IMR-90 (cell line): ENCODE data around the gene PGS1. TPM values are rescaled to one million over a fixed set of nuclear protein-coding genes. Genes with fewer than 3 reads are reported as not detected.

ENCODE experiments used
- ATAC-seq: fragments of 200-7000 bp; cut with Tn5 transposase; 2 replicates; pipeline ENCODE4 v1.9.1; 2020; ENCODE audit warnings: low read depth, mild to moderate bottlenecking, moderate library complexity
- BruUV-seq: library from RNA; stranded (reverse); fragments of 400-500 nt; replicated peaks from 2 replicates; lab custom pipeline; 2021; lab: Mats Ljungman, UMichigan
- CTCF ChIA-PET: fragments of 300-600 bp; formaldehyde crosslinking; extraction: SDS; loops from one replicate; lab custom pipeline; 2021; ENCODE audit warnings: antibody characterized with exemption; lab: Yijun Ruan, JAX
- POLR2A ChIA-PET: fragments of 300-600 bp; sonication (Branson Sonifier 250); formaldehyde crosslinking; loops from one replicate; lab custom pipeline; 2022; ENCODE audit warnings: antibody characterized with exemption; ENCODE audit not compliant: unreplicated experiment; lab: Charles Lee
- DNase-seq: peaks from one replicate; pipeline ENCODE4 v3.0.0; 2013
- H2AFZ ChIP-seq: replicated peaks from 2 replicates; pipeline ENCODE3; 2013; ENCODE audit warnings: low read length, mild to moderate bottlenecking; ENCODE audit not compliant: poor library complexity
- H2AK5ac ChIP-seq: 2 replicates; pipeline ENCODE4 v1.6.1; 2013; ENCODE audit warnings: low read depth, low read length, inconsistent platforms
- H2AK9ac ChIP-seq: replicated peaks from 2 replicates; pipeline ENCODE3; 2013; ENCODE audit warnings: mild to moderate bottlenecking, low read depth, low read length, moderate library complexity; ENCODE audit not compliant: poor library complexity
- H2BK120ac ChIP-seq: 2 replicates; pipeline ENCODE4 v1.6.1; 2013; ENCODE audit warnings: low read depth, low read length, inconsistent platforms
- H2BK15ac ChIP-seq: 3 replicates; pipeline ENCODE4 v1.6.1; 2013; ENCODE audit warnings: low read depth, low read length, inconsistent platforms
- H2BK20ac ChIP-seq: 2 replicates; pipeline ENCODE4 v1.6.1; 2013; ENCODE audit warnings: low read depth, mild to moderate bottlenecking, inconsistent platforms, low read length, moderate library complexity
- H2BK5ac ChIP-seq: 2 replicates; pipeline ENCODE4 v1.6.1; 2013; ENCODE audit warnings: mild to moderate bottlenecking, low read depth, low read length, inconsistent platforms; ENCODE audit not compliant: poor library complexity, severe bottlenecking
- H3K14ac ChIP-seq: replicated peaks from 2 replicates; pipeline ENCODE4 v1.6.1; 2013; ENCODE audit warnings: low read depth, low read length, inconsistent platforms
- H3K18ac ChIP-seq: 2 replicates; pipeline ENCODE4 v1.6.1; 2013; ENCODE audit warnings: low read depth, low read length, control low read depth
- H3K23ac ChIP-seq: 2 replicates; pipeline ENCODE4 v1.6.1; 2013; ENCODE audit warnings: low read depth, low read length, inconsistent platforms
- H3K27ac ChIP-seq: 2 replicates; pipeline ENCODE4 v1.5.1; 2013; ENCODE audit warnings: mild to moderate bottlenecking, control low read depth, low read length; ENCODE audit not compliant: insufficient read depth
- H3K27me3 ChIP-seq: 2 replicates; pipeline ENCODE4 v1.6.1; 2013; ENCODE audit warnings: low read length; ENCODE audit not compliant: control insufficient read depth, insufficient read depth
- H3K36me3 ChIP-seq: 2 replicates; pipeline ENCODE4 v1.6.1; 2013; ENCODE audit warnings: low read length, mixed read lengths; ENCODE audit not compliant: control insufficient read depth, insufficient read depth
- H3K4ac ChIP-seq: 2 replicates; pipeline ENCODE4 v1.6.1; 2013; ENCODE audit warnings: low read depth, low read length, inconsistent platforms
- H3K4me1 ChIP-seq: 2 replicates; pipeline ENCODE4 v1.6.1; 2013; ENCODE audit warnings: low read length, mixed read lengths; ENCODE audit not compliant: control insufficient read depth, insufficient read depth
- H3K4me2 ChIP-seq: 2 replicates; pipeline ENCODE4 v1.6.1; 2013; ENCODE audit warnings: low read depth, mild to moderate bottlenecking, control low read depth, low read length, moderate library complexity
- H3K4me3 ChIP-seq: 2 replicates; pipeline ENCODE4 v1.5.1; 2013; ENCODE audit warnings: low read depth, mild to moderate bottlenecking, control low read depth, low read length, moderate library complexity; ENCODE audit not compliant: insufficient read depth
- H3K56ac ChIP-seq: 2 replicates; pipeline ENCODE4 v1.6.1; 2013; ENCODE audit warnings: low read length, inconsistent platforms; ENCODE audit not compliant: insufficient read depth; ENCODE audit errors: extremely low read depth
- H3K79me1 ChIP-seq, 2 experiments: 2 replicates each; pipeline ENCODE4 v1.6.1; 2013; ENCODE audit warnings: low read length in 2 of 2, inconsistent platforms in 1 of 2, low read depth in 1 of 2
- H3K9ac ChIP-seq: 2 replicates; pipeline ENCODE4 v1.6.1; 2013; ENCODE audit warnings: low read depth, low read length, control low read depth
- H3K9me1 ChIP-seq: 2 replicates; pipeline ENCODE4 v1.6.1; 2013; ENCODE audit warnings: low read length, inconsistent platforms; ENCODE audit not compliant: insufficient read depth
- H3K9me3 ChIP-seq: 2 replicates; pipeline ENCODE4 v1.6.1; 2013; ENCODE audit warnings: low read length; ENCODE audit not compliant: control insufficient read depth, insufficient read depth
- H4K20me1 ChIP-seq: 2 replicates; pipeline ENCODE4 v1.6.1; 2013; ENCODE audit warnings: low read length, inconsistent platforms; ENCODE audit not compliant: insufficient read depth
- H4K5ac ChIP-seq: 2 replicates; pipeline ENCODE4 v1.6.1; 2013; ENCODE audit warnings: mild to moderate bottlenecking, low read depth, low read length, control low read depth
- H4K8ac ChIP-seq, 2 experiments: 2 replicates each; pipeline ENCODE4 v1.6.1; 2013; ENCODE audit warnings: low read depth in 2 of 2, low read length in 2 of 2, control low read depth in 1 of 2, inconsistent platforms in 1 of 2
- H4K91ac ChIP-seq: 2 replicates; pipeline ENCODE4 v1.6.1; 2013; ENCODE audit warnings: low read depth, low read length, inconsistent platforms; ENCODE audit not compliant: insufficient read depth
- CEBPB ChIP-seq: IDR thresholded peaks from 2 replicates; pipeline ENCODE4 v1.6.1; 2012; ENCODE audit warnings: low read depth, low read length, improper control_type of control experiment
- CHD1 ChIP-seq: IDR thresholded peaks from 2 replicates; pipeline ENCODE4 v1.6.1; 2012; ENCODE audit warnings: low read depth, low read length, improper control_type of control experiment
- FOS ChIP-seq: fragments of 150-350 bp; IDR thresholded peaks from 2 replicates; pipeline ENCODE4 v1.6.1; 2016; ENCODE audit warnings: low read depth, low read length
- MAFK ChIP-seq: IDR thresholded peaks from 2 replicates; pipeline ENCODE4 v1.6.1; 2012; ENCODE audit warnings: low read depth, low read length, improper control_type of control experiment
- MAZ ChIP-seq: IDR thresholded peaks from 2 replicates; pipeline ENCODE4 v1.6.1; 2012; ENCODE audit warnings: low read depth, mild to moderate bottlenecking, low read length, improper control_type of control experiment, moderate library complexity, borderline replicate concordance
- NFE2L2 ChIP-seq: fragments of 150-350 bp; IDR thresholded peaks from 2 replicates; pipeline ENCODE4 v1.6.1; 2016; ENCODE audit warnings: low read depth, mild to moderate bottlenecking, low read length
- POLR2A ChIP-seq: IDR thresholded peaks from 2 replicates; pipeline ENCODE4 v1.6.1; 2012; ENCODE audit warnings: mild to moderate bottlenecking, low read depth, low read length
- RAD21 ChIP-seq: IDR thresholded peaks from 2 replicates; pipeline ENCODE4 v1.6.1; 2012; ENCODE audit warnings: low read length, improper control_type of control experiment
- RCOR1 ChIP-seq: IDR thresholded peaks from 2 replicates; pipeline ENCODE4 v1.6.1; 2012; ENCODE audit warnings: mild to moderate bottlenecking, low read length, improper control_type of control experiment; ENCODE audit not compliant: insufficient replicate concordance
- SMC3 ChIP-seq: fragments of 150-350 bp; IDR thresholded peaks from 2 replicates; pipeline ENCODE4 v1.6.1; 2016; ENCODE audit warnings: low read depth, mild to moderate bottlenecking, antibody characterized with exemption, low read length, moderate library complexity
- WGBS, 2 experiments: methylation state at CpG; one replicate each; pipeline versions ENCODE4 v1.1.5 to v1.1.7; 2013; ENCODE audit warnings: missing lambda C conversion rate in 2 of 2; ENCODE audit not compliant: insufficient read length in 1 of 2; ENCODE audit errors: extremely low coverage in 2 of 2; 5-methylcytosine and 5-hydroxymethylcytosine counted together
- dilution Hi-C: fragments of 300-500 bp; cut with HindIII; formaldehyde crosslinking; loops from one replicate; pipeline ENCODE4 v1.14.3; 2018; ENCODE audit warnings: low sequenced_read_pairs; ENCODE audit not compliant: unreplicated experiment
- in situ Hi-C: fragments of 300-500 bp; cut with MboI; formaldehyde crosslinking; loops from 3 replicates; pipeline ENCODE4 v1.14.3; 2019; ENCODE audit warnings: low sequenced_read_pairs, inconsistent platforms, mixed read lengths
- intact Hi-C: fragments of 100-400 bp; cut with micrococcal nuclease; formaldehyde crosslinking; loops from 2 replicates; pipeline ENCODE4 v1.10.0; 2022
- polyA plus RNA-seq, 3 experiments: library from polyadenylated mRNA; depleted of rRNA; stranded (reverse); fragments of >200 nt; gene quantifications; 2 replicates each; pipeline ENCODE4 v1.2.3, GENCODE V29; 2012; ENCODE audit warnings: low replicate concordance in 1 of 3
- total RNA-seq: library from RNA; depleted of rRNA; stranded (reverse); fragments of >200 nt; gene quantifications from 2 replicates; pipeline ENCODE4 v1.2.3, GENCODE V29; 2012
- TF ChIP-seq, protein P1 (sequence below): fragments of 150-350 bp; IDR thresholded peaks from 2 replicates; pipeline ENCODE4 v1.6.1; 2017; ENCODE audit warnings: mild to moderate bottlenecking, antibody characterized with exemption, low read length, low read depth
- TF ChIP-seq, protein P2 (sequence below): fragments of 150-350 bp; IDR thresholded peaks from 2 replicates; pipeline ENCODE4 v1.6.1; 2016; ENCODE audit warnings: low read depth, mild to moderate bottlenecking, low read length, moderate library complexity, borderline replicate concordance
- TF ChIP-seq, protein P3 (sequence below): conservative IDR thresholded peaks from 2 replicates; pipeline ENCODE4 v1.5.1; 2012; ENCODE audit warnings: mild to moderate bottlenecking, low read depth, low read length, improper control_type of control experiment

The PGS1 gene
- total and polyA plus RNA-seq, 2 of the 4 experiments (the other 2 are of a cell fraction), result 18.5 to 43.2 TPM

DNA sequence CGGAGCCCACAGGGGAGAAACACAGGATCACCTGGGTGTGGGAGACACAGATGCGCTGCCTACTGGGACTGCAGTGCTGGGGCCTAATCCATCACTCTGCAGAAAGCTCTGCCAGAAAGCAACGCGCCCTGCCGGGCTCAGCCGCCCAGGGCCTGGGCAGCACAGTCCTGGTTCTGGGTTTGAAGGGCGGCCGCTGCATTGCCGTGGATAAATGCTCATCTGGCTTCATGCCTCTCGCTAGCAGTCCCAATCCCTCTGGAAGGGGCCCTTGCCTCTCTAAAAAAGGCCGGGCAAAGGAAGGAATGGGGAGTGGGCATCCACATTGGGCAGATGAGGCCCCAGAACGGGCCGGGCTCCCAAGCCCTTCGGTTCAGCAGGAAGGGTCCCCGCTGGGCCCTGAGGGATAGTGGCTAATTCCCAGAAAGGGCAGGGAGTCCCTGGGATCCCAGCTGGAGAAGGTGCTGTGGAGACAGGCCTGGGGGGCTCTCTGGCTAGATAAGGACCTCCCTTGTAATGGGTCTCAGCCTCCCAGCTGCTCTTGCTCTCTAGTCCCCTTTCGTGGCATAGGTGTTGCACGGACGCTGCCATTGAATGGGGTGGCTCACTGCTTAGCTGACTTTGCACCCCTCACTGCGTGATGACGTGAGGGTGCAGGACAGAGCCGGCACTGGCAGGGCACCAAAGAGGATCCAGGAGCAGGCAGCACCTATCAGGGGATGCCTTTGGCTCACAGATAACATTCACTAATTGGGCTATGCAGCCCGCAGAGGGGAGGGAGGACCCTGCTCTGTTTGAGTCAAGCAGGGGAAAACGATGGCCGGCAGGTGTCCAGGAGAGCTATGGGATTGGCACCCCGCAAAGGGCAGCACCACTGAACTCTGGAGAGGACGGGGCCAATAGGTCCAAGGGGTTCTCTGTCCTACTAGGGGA, 88.6 kb downstream of the PGS1 start:
- no peak overlapping the region for H3K4ac ChIP-seq
- 89% methylated on average over 16 of the region's 26 CpGs; no CpG with 5 or more reads in 1 of the 2 experiments for WGBS, 2 experiments
- ChIA-PET POLR2A (no interaction called here), CTCF (no interaction called here)
- H4K8ac ChIP-seq, result no peak overlapping the region
- H3K79me1 ChIP-seq, result no peaks in the 10 kb centered on the region
- no peak overlapping the region for H3K9ac ChIP-seq
- no peak overlapping the region for H3K27ac ChIP-seq
- H3K56ac ChIP-seq, result no peak overlapping the region
- dilution Hi-C loops (no loop called here), in situ Hi-C loops (no loop called here), intact Hi-C loops (no loop called here)
- no peak overlapping the region for H3K4me2 ChIP-seq
- no peak for TF ChIP-seq MAFK
- TF ChIP-seq NFE2L2, result no peak
- TF ChIP-seq MAZ, result no peak
- TF ChIP-seq RCOR1, result no peak
- TF ChIP-seq FOS, result no peak
- TF ChIP-seq, protein P1, sequence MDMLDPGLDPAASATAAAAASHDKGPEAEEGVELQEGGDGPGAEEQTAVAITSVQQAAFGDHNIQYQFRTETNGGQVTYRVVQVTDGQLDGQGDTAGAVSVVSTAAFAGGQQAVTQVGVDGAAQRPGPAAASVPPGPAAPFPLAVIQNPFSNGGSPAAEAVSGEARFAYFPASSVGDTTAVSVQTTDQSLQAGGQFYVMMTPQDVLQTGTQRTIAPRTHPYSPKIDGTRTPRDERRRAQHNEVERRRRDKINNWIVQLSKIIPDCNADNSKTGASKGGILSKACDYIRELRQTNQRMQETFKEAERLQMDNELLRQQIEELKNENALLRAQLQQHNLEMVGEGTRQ, result no peak
- no peak for TF ChIP-seq CEBPB
- TF ChIP-seq POLR2A, result no peak
- no peak for TF ChIP-seq RAD21
- TF ChIP-seq, protein P2, sequence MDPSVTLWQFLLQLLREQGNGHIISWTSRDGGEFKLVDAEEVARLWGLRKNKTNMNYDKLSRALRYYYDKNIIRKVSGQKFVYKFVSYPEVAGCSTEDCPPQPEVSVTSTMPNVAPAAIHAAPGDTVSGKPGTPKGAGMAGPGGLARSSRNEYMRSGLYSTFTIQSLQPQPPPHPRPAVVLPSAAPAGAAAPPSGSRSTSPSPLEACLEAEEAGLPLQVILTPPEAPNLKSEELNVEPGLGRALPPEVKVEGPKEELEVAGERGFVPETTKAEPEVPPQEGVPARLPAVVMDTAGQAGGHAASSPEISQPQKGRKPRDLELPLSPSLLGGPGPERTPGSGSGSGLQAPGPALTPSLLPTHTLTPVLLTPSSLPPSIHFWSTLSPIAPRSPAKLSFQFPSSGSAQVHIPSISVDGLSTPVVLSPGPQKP, result no peak
- TF ChIP-seq SMC3, result no peak
- TF ChIP-seq CHD1, result no peak
- TF ChIP-seq, protein P3, sequence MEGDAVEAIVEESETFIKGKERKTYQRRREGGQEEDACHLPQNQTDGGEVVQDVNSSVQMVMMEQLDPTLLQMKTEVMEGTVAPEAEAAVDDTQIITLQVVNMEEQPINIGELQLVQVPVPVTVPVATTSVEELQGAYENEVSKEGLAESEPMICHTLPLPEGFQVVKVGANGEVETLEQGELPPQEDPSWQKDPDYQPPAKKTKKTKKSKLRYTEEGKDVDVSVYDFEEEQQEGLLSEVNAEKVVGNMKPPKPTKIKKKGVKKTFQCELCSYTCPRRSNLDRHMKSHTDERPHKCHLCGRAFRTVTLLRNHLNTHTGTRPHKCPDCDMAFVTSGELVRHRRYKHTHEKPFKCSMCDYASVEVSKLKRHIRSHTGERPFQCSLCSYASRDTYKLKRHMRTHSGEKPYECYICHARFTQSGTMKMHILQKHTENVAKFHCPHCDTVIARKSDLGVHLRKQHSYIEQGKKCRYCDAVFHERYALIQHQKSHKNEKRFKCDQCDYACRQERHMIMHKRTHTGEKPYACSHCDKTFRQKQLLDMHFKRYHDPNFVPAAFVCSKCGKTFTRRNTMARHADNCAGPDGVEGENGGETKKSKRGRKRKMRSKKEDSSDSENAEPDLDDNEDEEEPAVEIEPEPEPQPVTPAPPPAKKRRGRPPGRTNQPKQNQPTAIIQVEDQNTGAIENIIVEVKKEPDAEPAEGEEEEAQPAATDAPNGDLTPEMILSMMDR, result no peak
- peaks cover 4% of the 10 kb centered on the region for H3K27me3 ChIP-seq
- H3K4me3 ChIP-seq, result no peak overlapping the region
- H2AK9ac ChIP-seq, result no peak overlapping the region
- no peak overlapping the region for H2BK120ac ChIP-seq
- H2AK5ac ChIP-seq, result no peak overlapping the region
- no peak overlapping the region for H4K5ac ChIP-seq
- H2BK15ac ChIP-seq, result no peak overlapping the region
- H3K4me1 ChIP-seq, result no peaks in the 10 kb centered on the region
- ATAC-seq, result no peak
- H4K91ac ChIP-seq, result no peak overlapping the region
- no peak overlapping the region for H3K23ac ChIP-seq
- H2BK5ac ChIP-seq, result no peak overlapping the region
- no peak overlapping the region for H3K18ac ChIP-seq
- H3K9me1 ChIP-seq, result no peaks in the 10 kb centered on the region
- no peak overlapping the region for H2BK20ac ChIP-seq
- no peaks in the 10 kb centered on the region; the same call in 1 of the 2 replicates for H4K20me1 ChIP-seq
- no peak overlapping the region for H3K14ac ChIP-seq
- H3K9me3 ChIP-seq, result peaks cover 4% of the 10 kb centered on the region; the same call in 1 of the 2 replicates
- BruUV-seq, result no TSS peak
- H2AFZ ChIP-seq, result no peak overlapping the region
- no peaks in the 10 kb centered on the region for H3K36me3 ChIP-seq
- DNase-seq, result no peak
